Glutamatergic neuron (in vitro differentiated cells): Measurements from ENCODE around the gene KRTAP10-8. TPM values are rescaled to one million over a fixed set of nuclear protein-coding genes. Genes with fewer than 3 reads are reported as not detected.
"Not testable (repeated sequence)": the region's sequence is repeated elsewhere in the genome, so short reads cannot be mapped to it uniquely, and the experiment has no call there.

Source experiments
- DNase-seq: peaks from one replicate; pipeline ENCODE4 v3.0.0; 2022
- H3K27ac Mint-ChIP-seq: one replicate; pipeline ENCODE4 v1.8.0; 2020; ENCODE audit warnings: mild to moderate bottlenecking, mixed read lengths, inconsistent platforms; ENCODE audit not compliant: unreplicated experiment
- H3K27me3 Mint-ChIP-seq: one replicate; pipeline ENCODE4 v1.8.0; 2020; ENCODE audit warnings: mild to moderate bottlenecking, moderate library complexity, mixed read lengths, inconsistent platforms; ENCODE audit not compliant: unreplicated experiment
- H3K36me3 Mint-ChIP-seq: one replicate; pipeline ENCODE4 v1.8.0; 2020; ENCODE audit warnings: mild to moderate bottlenecking, mixed read lengths, inconsistent platforms; ENCODE audit not compliant: unreplicated experiment
- H3K4me1 Mint-ChIP-seq: one replicate; pipeline ENCODE4 v1.8.0; 2020; ENCODE audit warnings: mild to moderate bottlenecking, low read depth, mixed read lengths, inconsistent platforms; ENCODE audit not compliant: unreplicated experiment
- H3K4me3 Mint-ChIP-seq: one replicate; pipeline ENCODE4 v1.8.0; 2020; ENCODE audit warnings: mild to moderate bottlenecking, mixed read lengths, inconsistent platforms; ENCODE audit not compliant: unreplicated experiment
- H3K9me3 Mint-ChIP-seq: one replicate; pipeline ENCODE4 v1.8.0; 2020; ENCODE audit warnings: mild to moderate bottlenecking, moderate library complexity, mixed read lengths, inconsistent platforms; ENCODE audit not compliant: unreplicated experiment
- total RNA-seq: library from RNA; stranded (reverse); fragmentation: NEBNext Ultra II Directional; extraction: Animal tissue kit (Norgen Biotek cat#: 25700); gene quantifications from one replicate; pipeline ENCODE4 v1.2.1, GENCODE V29; 2021; ENCODE audit not compliant: unreplicated experiment
- TF ChIP-seq, protein P1 (sequence below): fragments of 200-600 bp; sonication (generic); IDR thresholded peaks from one replicate; pipeline ENCODE4 v1.5.0; 2021; ENCODE audit not compliant: partially characterized antibody, unreplicated experiment

The KRTAP10-8 gene
- total RNA-seq, 1 donor from 2014 or later, result not detected

DNA sequence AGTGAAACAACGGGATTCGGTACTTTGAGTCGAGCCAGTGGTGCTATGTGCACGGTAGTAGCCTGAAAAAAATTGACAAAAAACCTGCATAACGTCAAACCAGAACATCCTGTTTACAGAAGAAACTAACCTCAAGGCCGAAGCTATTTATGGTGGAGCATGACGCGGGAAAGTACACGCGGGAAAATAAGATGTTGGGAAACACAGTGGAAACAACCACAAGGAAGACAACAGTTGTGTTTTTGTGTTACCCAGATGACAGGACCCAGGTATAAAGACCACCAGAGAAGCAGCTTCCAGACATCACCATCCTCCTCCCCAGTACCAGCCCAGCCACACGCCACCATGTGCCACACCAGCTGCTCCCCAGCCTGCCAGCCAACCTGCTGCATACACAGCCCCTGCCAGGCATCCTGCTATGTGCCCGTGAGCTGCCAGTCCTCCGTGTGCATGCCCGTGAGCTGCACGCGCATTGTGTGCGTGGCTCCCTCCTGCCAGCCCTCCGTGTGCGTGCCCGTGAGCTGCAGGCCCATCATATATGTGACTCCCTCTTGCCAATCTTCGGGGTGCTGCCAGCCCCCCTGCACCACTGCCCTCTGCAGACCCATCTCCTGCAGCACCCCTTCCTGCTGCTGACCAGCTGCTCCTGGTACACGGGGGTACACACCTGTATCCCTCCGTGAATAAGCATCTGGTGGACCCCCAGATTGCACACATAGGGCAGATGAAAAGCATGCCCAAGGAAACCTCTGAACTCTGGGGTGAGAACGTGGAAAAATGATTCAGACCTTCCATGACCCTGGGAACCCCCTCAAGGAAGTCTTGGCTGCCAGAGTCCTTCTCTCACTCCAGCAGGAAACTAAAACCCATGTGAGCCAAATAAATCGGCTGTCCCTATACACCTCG is 46.0 kb downstream of the KRTAP10-8 start, which contains the start of gene KRTAP12-3:
KRTAP12-3 (plus strand) TSS at position 298 of the 906 bp plus-strand sequence; CDS start at position 346, 48 bp downstream.
- Mint-ChIP-seq H3K9me3 (peaks cover 11% of the 10 kb centered on the region), H3K36me3 (peaks cover 32% of the 10 kb centered on the region), H3K4me1 (peaks cover 3% of the 10 kb centered on the region), H3K27me3 (no peaks in the 10 kb centered on the region), H3K4me3 (no peak within 1 kb of the TSS), H3K27ac (no peak within 1 kb of the TSS)
- DNase-seq, result no peak
- TF ChIP-seq, protein P1, sequence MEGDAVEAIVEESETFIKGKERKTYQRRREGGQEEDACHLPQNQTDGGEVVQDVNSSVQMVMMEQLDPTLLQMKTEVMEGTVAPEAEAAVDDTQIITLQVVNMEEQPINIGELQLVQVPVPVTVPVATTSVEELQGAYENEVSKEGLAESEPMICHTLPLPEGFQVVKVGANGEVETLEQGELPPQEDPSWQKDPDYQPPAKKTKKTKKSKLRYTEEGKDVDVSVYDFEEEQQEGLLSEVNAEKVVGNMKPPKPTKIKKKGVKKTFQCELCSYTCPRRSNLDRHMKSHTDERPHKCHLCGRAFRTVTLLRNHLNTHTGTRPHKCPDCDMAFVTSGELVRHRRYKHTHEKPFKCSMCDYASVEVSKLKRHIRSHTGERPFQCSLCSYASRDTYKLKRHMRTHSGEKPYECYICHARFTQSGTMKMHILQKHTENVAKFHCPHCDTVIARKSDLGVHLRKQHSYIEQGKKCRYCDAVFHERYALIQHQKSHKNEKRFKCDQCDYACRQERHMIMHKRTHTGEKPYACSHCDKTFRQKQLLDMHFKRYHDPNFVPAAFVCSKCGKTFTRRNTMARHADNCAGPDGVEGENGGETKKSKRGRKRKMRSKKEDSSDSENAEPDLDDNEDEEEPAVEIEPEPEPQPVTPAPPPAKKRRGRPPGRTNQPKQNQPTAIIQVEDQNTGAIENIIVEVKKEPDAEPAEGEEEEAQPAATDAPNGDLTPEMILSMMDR, result no peak

DNA sequence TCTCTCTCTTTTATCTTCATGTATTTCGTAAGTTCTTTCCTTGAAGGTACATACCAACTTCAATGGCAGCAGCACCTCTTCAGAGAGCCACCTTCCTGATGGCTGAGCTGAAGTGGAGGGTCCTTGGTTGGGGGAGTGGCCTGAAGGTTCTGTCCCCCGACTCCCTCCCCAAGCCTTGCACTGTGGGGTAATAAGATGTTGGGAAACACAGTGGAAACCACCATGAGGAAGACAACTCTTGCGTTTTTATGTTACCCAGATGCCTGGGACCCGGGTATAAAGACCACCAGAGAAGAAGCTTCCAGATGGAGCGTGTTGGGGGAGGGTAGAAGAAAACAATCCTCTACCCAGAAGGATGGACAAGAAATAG is 46.6 kb downstream of the KRTAP10-8 start:
- no peak for DNase-seq
- Mint-ChIP-seq H3K9me3 (peaks cover 11% of the 10 kb centered on the region), H3K4me3 (no peak overlapping the region), H3K27ac (no peak overlapping the region), H3K4me1 (peaks cover 3% of the 10 kb centered on the region), H3K36me3 (peaks cover 32% of the 10 kb centered on the region), H3K27me3 (no peaks in the 10 kb centered on the region)
- TF ChIP-seq, protein P1, result no peak

DNA sequence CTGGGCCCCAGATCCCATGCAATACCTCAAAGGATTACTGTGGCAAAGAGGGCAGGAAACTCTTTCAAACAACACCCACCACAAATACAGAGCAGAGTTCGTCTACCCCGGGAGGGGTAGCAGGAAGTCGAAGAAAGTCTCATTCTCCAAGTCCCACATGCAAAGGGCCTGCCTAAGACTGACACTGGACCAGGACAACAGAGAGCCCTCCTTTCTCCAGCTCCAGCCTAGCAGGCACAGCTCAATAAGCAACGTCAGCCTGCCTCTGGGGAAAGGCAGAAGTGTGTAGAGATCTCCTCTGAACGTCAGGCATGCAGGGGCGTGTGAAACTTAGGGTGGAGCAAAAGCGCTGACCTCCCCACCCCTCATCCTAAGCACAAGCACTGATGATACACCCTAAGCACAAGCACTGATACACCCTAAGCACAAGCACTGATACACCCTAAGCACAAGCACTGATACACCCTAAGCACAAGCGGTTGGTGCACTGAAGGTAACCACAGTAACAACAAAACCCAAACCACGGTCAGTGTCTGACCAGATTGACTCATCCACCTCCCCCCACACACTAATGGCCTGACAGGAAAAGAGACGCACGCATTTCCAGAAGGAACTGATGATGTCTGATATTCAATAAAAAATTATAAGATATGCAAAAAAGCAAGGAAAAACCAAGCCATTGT is 47.2 kb downstream of the KRTAP10-8 start:
- Mint-ChIP-seq H3K4me1 (peaks cover 3% of the 10 kb centered on the region), H3K36me3 (peaks cover 32% of the 10 kb centered on the region), H3K4me3 (no peak overlapping the region), H3K27ac (no peak overlapping the region), H3K27me3 (no peaks in the 10 kb centered on the region), H3K9me3 (peaks cover 7% of the 10 kb centered on the region)
- TF ChIP-seq, protein P1, result no peak
- no peak for DNase-seq

DNA sequence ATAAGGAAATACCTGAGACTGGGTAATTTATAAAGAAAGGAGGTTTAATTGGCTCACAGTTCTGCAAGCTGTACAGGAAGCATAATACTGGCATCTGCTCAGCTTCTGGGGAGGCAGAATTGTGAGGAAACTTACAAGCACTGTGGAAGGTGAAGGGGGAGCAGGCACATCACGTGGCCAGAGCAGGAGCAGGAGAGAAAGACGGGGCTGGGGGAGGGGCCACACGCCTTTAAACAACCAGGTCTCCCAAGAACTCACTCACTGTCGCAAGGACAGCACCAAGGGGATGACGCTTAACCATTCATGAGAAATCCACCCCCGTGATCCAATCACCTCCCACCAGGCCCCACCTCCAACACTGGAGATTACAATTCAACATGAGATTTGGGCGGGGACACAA is 49.7 kb downstream of the KRTAP10-8 start:
- not testable (repeated sequence) for H3K27ac Mint-ChIP-seq, H3K27me3 Mint-ChIP-seq, H3K9me3 Mint-ChIP-seq, H3K4me1 Mint-ChIP-seq, H3K4me3 Mint-ChIP-seq, DNase-seq
- H3K36me3 Mint-ChIP-seq, result peaks cover 25% of the 10 kb centered on the region

Other genes starting within 250 kb of the KRTAP10-8 start
- gene LRRC3, start 156.6 kb upstream of the KRTAP10-8 start, total RNA-seq, result 5.8 TPM
- not detected for gene KRTAP10-1, start 71.9 kb upstream of the KRTAP10-8 start, total RNA-seq
- not detected for gene KRTAP10-2, start 60.6 kb upstream of the KRTAP10-8 start, total RNA-seq
- not detected for gene KRTAP10-3, start 53.3 kb upstream of the KRTAP10-8 start, total RNA-seq
- not detected for gene KRTAP10-4, start 38.4 kb upstream of the KRTAP10-8 start, total RNA-seq
- gene KRTAP10-5, start 31.5 kb upstream of the KRTAP10-8 start, total RNA-seq, result not detected
- not detected for gene KRTAP10-6, start 19.6 kb upstream of the KRTAP10-8 start, total RNA-seq
- not detected for gene KRTAP10-7, start 11.5 kb upstream of the KRTAP10-8 start, total RNA-seq
- not detected for gene KRTAP10-9, start 15.0 kb downstream of the KRTAP10-8 start, total RNA-seq
- gene KRTAP10-10, start 25.3 kb downstream of the KRTAP10-8 start, total RNA-seq, result not detected
- gene KRTAP10-11, start 34.3 kb downstream of the KRTAP10-8 start, total RNA-seq, result not detected
- not detected for gene KRTAP12-4, start 42.6 kb downstream of the KRTAP10-8 start, total RNA-seq
- gene KRTAP12-3, start 45.9 kb downstream of the KRTAP10-8 start, total RNA-seq, result not detected
- gene KRTAP12-2, start 54.8 kb downstream of the KRTAP10-8 start, total RNA-seq, result not detected
- gene KRTAP12-1, start 70.1 kb downstream of the KRTAP10-8 start, total RNA-seq, result not detected
- gene KRTAP10-12, start 85.1 kb downstream of the KRTAP10-8 start, total RNA-seq, result not detected
- gene TSPEAR, start 99.5 kb downstream of the KRTAP10-8 start, total RNA-seq, result not detected
- 77.7 TPM for gene UBE2G2, start 189.7 kb downstream of the KRTAP10-8 start, total RNA-seq
- 63.5 TPM for gene SUMO3, start 206.0 kb downstream of the KRTAP10-8 start, total RNA-seq